Fibroblast of mammary gland (primary cell): Measurements from ENCODE around the gene DNAJC6.
"Not testable (repeated sequence)": the region's sequence is repeated elsewhere in the genome, so short reads cannot be mapped to it uniquely, and the experiment has no call there.

Experiments
- DNase-seq: peaks from one replicate; pipeline ENCODE4 v3.0.0-alpha.2; 2010; ENCODE audit warnings: low read depth
- H3K4me3 ChIP-seq: 2 replicates; pipeline ENCODE4 v1.5.1; 2011; ENCODE audit warnings: low read depth, mild to moderate bottlenecking, low read length, moderate library complexity; ENCODE audit not compliant: control insufficient read depth
- CTCF ChIP-seq: conservative IDR thresholded peaks from 2 replicates; pipeline ENCODE4 v1.5.1; 2011; ENCODE audit warnings: low read depth, low read length, inconsistent platforms; ENCODE audit not compliant: control insufficient read depth, insufficient read depth

Gene DNAJC6

GRCh38 chr1:65378247-65378946 lies 69.1 kb downstream of the DNAJC6 start:
- no peak for DNase-seq
- no peak for TF ChIP-seq CTCF
- no peak overlapping the region for H3K4me3 ChIP-seq

GRCh38 chr1:65384426-65384825 lies 75.1 kb downstream of the DNAJC6 start:
- not testable (repeated sequence) for DNase-seq, H3K4me3 ChIP-seq

- no peak for DNase-seq
- TF ChIP-seq CTCF, result no peak
- no peak overlapping the region for H3K4me3 ChIP-seq
Observed at GRCh38 chr1:65386439-65386838, 77.1 kb downstream of the DNAJC6 start.

GRCh38 chr1:65387821-65388220 lies 78.5 kb downstream of the DNAJC6 start:
- H3K4me3 ChIP-seq, result no peak overlapping the region
- peak; percentile 5 for DNase-seq
- no peak for TF ChIP-seq CTCF

GRCh38 chr1:65388908-65389695 lies 79.8 kb downstream of the DNAJC6 start:
- peak; percentile 18 for DNase-seq
- TF ChIP-seq CTCF, result no peak
- H3K4me3 ChIP-seq, result no peak overlapping the region

GRCh38 chr1:65392497-65392896 lies 83.2 kb downstream of the DNAJC6 start:
- no peak for DNase-seq
- TF ChIP-seq CTCF, result no peak
- H3K4me3 ChIP-seq, result no peak overlapping the region

- DNase-seq, result peak; percentile 66
Observed at GRCh38 chr1:65393347-65393746, 84.0 kb downstream of the DNAJC6 start.

More at GRCh38 chr1:65393347-65393746, 84.0 kb downstream of the DNAJC6 start:
- no peak for TF ChIP-seq CTCF
- H3K4me3 ChIP-seq, result no peak overlapping the region
